ENCODE results near the gene PNMT. TPM values are rescaled to one million over a fixed set of nuclear protein-coding genes. Genes with fewer than 3 reads are reported as not detected.

The PNMT gene
- polyA plus RNA-seq, 3 donors = not detected

DNA sequence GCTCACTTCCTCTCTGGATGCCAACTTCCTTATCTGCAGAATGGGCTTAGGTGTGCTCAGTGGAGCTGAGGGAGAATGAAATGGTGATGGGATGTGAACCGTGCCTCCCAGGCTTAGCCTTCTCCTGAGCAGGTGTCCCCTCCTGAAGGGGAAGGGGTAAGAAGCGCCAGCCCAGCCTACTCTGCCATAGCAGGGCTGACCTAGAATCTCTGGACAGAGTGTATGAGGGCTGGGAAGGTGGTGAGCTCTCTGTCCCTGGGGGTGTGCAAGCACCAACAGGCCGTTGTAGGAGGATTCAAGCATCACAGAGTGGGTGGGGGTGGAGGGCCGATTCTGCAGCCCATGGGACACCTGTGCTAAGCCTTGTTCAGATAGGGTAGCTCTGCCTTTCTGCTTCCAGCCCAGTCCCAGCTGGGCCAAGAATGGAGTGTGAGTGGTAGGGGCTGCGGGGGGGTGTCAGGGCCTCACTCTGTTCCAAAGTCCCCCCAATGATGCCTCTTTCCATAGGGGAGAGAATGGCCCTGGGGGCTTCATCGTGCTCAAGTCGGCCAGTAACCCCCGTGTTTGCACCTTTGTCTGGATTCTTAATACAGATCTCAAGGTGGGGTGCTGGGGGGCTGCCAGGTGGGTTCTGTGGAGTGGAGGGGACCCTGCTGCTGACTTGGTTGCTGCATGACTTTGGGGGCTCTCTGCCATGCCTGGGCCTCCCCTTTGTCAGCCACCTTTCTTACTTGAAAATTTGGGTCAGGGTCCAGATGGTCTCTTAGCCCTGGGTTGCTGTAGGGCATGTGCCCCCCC lies 6.3 kb upstream of the PNMT start:
- Mint-ChIP-seq H3K27me3 (ENCODE audit: low read depth in 3 of 3) (peaks cover 21 to 32% (median 27%) of the 10 kb centered on the region in 3 donors), H3K27ac (no peak overlapping the region), H3K9me3 (peaks cover 0 to 10% (median 3%) of the 10 kb centered on the region in 7 donors), H3K36me3 (peaks cover 38 to 54% of the 10 kb centered on the region in 2 donors), H3K4me1 (peaks cover 18% of the 10 kb centered on the region), H3K4me3 (no peak overlapping the region)
- H3K27me3 ChIP-seq (ENCODE audit: control insufficient read depth in 2 of 2, insufficient read depth in 2 of 2, low read length in 2 of 2) = peaks cover 9 to 21% of the 10 kb centered on the region in 2 donors
- H3K9ac ChIP-seq (ENCODE audit: insufficient read depth, low read length, poor library complexity, severe bottlenecking) = no peak overlapping the region
- TF ChIP-seq, protein P1, sequence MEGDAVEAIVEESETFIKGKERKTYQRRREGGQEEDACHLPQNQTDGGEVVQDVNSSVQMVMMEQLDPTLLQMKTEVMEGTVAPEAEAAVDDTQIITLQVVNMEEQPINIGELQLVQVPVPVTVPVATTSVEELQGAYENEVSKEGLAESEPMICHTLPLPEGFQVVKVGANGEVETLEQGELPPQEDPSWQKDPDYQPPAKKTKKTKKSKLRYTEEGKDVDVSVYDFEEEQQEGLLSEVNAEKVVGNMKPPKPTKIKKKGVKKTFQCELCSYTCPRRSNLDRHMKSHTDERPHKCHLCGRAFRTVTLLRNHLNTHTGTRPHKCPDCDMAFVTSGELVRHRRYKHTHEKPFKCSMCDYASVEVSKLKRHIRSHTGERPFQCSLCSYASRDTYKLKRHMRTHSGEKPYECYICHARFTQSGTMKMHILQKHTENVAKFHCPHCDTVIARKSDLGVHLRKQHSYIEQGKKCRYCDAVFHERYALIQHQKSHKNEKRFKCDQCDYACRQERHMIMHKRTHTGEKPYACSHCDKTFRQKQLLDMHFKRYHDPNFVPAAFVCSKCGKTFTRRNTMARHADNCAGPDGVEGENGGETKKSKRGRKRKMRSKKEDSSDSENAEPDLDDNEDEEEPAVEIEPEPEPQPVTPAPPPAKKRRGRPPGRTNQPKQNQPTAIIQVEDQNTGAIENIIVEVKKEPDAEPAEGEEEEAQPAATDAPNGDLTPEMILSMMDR (IDR thresholded peaks at IDR 0.05) = no peak
- intact Hi-C loops (cut with micrococcal nuclease) = no loop called here
- H3K4me1 ChIP-seq (ENCODE audit: control insufficient read depth in 1 of 2, insufficient read depth in 2 of 2, low read length in 2 of 2) = peaks cover 16 to 17% of the 10 kb centered on the region in 2 donors
- H4K20me1 ChIP-seq (ENCODE audit: insufficient read depth, low read length) = peaks cover 27% of the 10 kb centered on the region
- no peak overlapping the region for H3K4me2 ChIP-seq (replicated peaks; ENCODE audit: extremely low read depth, low read length, poor library complexity, severe bottlenecking)
- no peak for DNase-seq
- no peak overlapping the region for H3K27ac ChIP-seq (ENCODE audit: low read depth in 1 of 2, low read length in 2 of 2)
- H3K9me3 ChIP-seq (replicated peaks in 1 of 2; ENCODE audit: control insufficient read depth in 1 of 2, insufficient read depth in 1 of 2, low read length in 2 of 2) = peaks cover 0 to 9% of the 10 kb centered on the region in 2 donors
- WGBS (ENCODE audit: insufficient coverage) = 91% methylated on average over 7 of the region's 8 CpGs
- no peaks in the 10 kb centered on the region for H3K79me2 ChIP-seq (ENCODE audit: insufficient read depth, low read length)
- peaks cover 43 to 52% of the 10 kb centered on the region in 2 donors for H3K36me3 ChIP-seq (replicated peaks in 1 of 2; ENCODE audit: control insufficient read depth in 1 of 2, insufficient read depth in 2 of 2, low read length in 2 of 2)
- H2AFZ ChIP-seq (ENCODE audit: insufficient read depth, low read depth, low read length, poor library complexity, severe bottlenecking) = no peak overlapping the region
- no peak overlapping the region for H3K4me3 ChIP-seq (replicated peaks in 1 of 3; ENCODE audit: low read depth in 2 of 3, low read length in 3 of 3)

DNA sequence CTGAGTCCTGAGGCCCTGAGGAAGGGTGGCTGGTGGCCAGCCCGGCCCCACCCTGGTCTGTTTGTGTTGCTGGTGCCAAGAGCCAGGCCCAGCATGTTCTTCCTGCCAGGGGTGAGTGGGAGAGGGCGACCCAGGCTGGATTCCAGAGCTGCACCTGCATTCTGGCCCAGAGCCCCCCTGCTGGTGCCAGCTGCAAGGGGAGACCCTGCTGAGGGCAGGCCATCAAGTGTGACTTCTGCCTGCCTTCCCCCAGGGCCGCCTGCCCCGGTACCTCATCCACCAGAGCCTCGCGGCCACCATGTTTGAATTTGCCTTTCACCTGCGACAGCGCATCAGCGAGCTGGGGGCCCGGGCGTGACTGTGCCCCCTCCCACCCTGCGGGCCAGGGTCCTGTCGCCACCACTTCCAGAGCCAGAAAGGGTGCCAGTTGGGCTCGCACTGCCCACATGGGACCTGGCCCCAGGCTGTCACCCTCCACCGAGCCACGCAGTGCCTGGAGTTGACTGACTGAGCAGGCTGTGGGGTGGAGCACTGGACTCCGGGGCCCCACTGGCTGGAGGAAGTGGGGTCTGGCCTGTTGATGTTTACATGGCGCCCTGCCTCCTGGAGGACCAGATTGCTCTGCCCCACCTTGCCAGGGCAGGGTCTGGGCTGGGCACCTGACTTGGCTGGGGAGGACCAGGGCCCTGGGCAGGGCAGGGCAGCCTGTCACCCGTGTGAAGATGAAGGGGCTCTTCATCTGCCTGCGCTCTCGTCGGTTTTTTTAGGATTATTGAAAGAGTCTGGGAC lies 5.5 kb upstream of the PNMT start:
- Histone ChIP-seq H3K27ac (ENCODE audit: low read depth in 1 of 2, low read length in 2 of 2) (no peak overlapping the region), H3K9ac (ENCODE audit: insufficient read depth, low read length, poor library complexity, severe bottlenecking) (no peak overlapping the region), H3K9me3 (replicated peaks in 1 of 2; ENCODE audit: control insufficient read depth in 1 of 2, insufficient read depth in 1 of 2, low read length in 2 of 2) (peaks cover 0 to 11% of the 10 kb centered on the region in 2 donors), H2AFZ (ENCODE audit: insufficient read depth, low read depth, low read length, poor library complexity, severe bottlenecking) (no peak overlapping the region), H4K20me1 (ENCODE audit: insufficient read depth, low read length) (peaks cover 22% of the 10 kb centered on the region), H3K79me2 (ENCODE audit: insufficient read depth, low read length) (no peaks in the 10 kb centered on the region), H3K4me3 (replicated peaks in 1 of 3; ENCODE audit: low read depth in 2 of 3, low read length in 3 of 3) (no peak overlapping the region), H3K36me3 (replicated peaks in 1 of 2; ENCODE audit: control insufficient read depth in 1 of 2, insufficient read depth in 2 of 2, low read length in 2 of 2) (peaks cover 37 to 44% of the 10 kb centered on the region in 2 donors), H3K4me1 (ENCODE audit: control insufficient read depth in 1 of 2, insufficient read depth in 2 of 2, low read length in 2 of 2) (peaks cover 21% of the 10 kb centered on the region in 2 donors), H3K27me3 (ENCODE audit: control insufficient read depth in 2 of 2, insufficient read depth in 2 of 2, low read length in 2 of 2) (peaks cover 13 to 29% of the 10 kb centered on the region in 2 donors), H3K4me2 (replicated peaks; ENCODE audit: extremely low read depth, low read length, poor library complexity, severe bottlenecking) (no peak overlapping the region)
- Mint-ChIP-seq H3K4me1 (peaks cover 19% of the 10 kb centered on the region), H3K9me3 (peaks cover 0 to 14% (median 3%) of the 10 kb centered on the region in 7 donors), H3K27ac (no peak overlapping the region), H3K4me3 (no peak overlapping the region), H3K36me3 (peaks cover 34 to 46% of the 10 kb centered on the region in 2 donors), H3K27me3 (ENCODE audit: low read depth in 3 of 3) (peaks cover 24 to 41% (median 33%) of the 10 kb centered on the region in 3 donors)
- WGBS (ENCODE audit: insufficient coverage) = 94% methylated on average over 17 of the region's 22 CpGs
- TF ChIP-seq, protein P1 (IDR thresholded peaks at IDR 0.05) = no peak
- DNase-seq = no peak
- intact Hi-C loops (cut with micrococcal nuclease) = no loop called here

All from CD14-positive monocyte (primary cell).